CD4-positive, alpha-beta T cell treated with Interleukin-17A for 1 hour (primary cell): Measurements from ENCODE around the gene CD80.
"Not testable (repeated sequence)": the region's sequence is repeated elsewhere in the genome, so short reads cannot be mapped to it uniquely, and the experiment has no call there.

Source experiments
- DNase-seq: peaks from one replicate; pipeline ENCODE4 v3.0.0-alpha.2; 2020

The CD80 gene, protein sequence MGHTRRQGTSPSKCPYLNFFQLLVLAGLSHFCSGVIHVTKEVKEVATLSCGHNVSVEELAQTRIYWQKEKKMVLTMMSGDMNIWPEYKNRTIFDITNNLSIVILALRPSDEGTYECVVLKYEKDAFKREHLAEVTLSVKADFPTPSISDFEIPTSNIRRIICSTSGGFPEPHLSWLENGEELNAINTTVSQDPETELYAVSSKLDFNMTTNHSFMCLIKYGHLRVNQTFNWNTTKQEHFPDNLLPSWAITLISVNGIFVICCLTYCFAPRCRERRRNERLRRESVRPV

DNA sequence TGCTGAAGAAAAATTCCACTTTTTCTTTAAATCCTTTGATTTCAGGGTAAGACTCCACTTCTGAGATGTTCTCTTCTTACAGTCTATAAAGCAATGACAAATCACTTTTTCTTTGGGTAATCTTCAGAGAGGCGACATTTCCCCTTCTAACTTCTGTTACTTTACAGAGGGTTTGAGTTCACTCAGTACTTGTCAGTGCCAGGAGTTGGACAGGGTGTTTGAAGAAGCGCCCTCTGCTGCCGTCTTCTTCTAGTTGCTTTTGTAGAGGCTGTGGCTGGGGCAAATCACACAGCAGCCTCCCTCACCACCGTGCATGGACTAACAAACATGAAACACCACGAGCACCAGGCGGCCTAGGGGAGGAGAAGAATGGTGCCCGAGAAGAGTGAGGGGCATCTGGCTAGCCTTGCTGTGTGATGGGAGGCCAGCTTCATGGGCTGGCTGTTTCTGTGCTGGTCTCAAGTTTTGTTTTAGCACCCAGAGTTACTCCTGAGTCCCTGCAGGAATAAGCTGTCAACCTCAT, at the start of gene CD80:
Gene CD80, minus strand, starts transcription at position 174 of the 523 bp plus-strand sequence. CDS start 1,886 bp downstream, outside the sequence.
- peak; percentile 69 for DNase-seq

DNA sequence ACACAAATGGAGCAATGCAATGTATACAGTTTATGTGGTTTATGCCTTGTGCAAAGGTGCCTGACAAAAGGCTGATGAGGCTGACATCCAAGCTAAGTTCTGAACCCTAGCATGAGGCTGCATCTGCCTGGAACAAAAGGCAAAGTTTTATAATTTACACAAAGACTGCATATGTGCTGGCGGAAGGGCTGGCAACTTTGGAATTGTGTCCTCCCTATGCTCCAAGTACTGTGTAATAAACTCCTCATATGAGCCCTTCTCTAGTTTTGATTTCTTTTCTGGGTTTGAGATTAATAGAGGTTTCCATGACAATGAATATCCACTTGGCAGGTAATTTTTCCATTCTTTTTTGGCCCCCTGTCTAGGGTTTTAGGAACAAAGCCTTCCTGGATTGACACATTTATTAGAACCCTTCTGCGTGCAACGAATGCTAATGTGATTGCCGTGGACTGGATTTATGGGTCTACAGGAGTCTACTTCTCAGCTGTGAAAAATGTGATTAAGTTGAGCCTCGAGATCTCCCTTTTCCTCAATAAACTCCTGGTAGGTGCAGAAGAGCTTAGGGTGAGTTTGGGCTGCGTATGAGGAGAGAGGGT, 49.1 kb upstream of the CD80 start:
- DNase-seq, result no peak

DNA sequence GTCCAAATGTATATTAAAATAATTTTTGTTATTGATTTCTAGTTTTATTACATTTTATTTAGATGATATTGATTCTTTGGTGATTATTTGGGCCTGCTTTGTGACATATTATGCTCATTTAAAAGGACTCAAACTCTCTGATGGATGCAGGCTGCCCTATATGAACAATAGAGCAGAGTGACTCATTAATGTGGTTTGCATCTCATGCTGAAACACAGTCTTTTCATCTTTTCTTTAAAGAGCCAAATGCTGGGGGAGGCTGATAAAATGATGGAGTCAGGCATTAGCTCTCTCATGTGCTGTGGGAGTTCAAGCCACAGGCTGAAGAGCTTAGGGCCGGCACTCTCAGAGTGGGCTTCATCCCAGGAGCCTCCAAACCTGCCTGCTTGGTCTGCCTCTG, 45.5 kb upstream of the CD80 start:
- no peak for DNase-seq

DNA sequence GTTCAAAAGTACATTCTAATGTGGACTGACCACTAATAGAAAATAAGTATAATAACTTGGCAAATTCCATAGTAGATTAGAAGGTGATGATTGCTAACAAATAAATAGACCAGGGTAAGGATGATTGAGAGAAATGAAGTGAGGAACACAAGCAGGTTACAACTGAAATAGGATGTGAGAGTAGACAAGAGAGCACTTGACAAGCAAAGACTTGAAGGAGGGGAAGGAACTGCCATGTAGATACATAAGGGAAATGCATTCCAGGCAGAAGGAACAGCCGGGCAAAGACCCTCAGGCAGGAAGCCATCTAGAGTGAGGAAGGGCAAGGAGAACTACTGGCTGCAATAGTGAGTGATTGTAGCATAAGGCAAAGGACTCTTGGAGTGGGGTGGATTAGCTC, 43.3 kb upstream of the CD80 start:
- DNase-seq, result no peak

DNA sequence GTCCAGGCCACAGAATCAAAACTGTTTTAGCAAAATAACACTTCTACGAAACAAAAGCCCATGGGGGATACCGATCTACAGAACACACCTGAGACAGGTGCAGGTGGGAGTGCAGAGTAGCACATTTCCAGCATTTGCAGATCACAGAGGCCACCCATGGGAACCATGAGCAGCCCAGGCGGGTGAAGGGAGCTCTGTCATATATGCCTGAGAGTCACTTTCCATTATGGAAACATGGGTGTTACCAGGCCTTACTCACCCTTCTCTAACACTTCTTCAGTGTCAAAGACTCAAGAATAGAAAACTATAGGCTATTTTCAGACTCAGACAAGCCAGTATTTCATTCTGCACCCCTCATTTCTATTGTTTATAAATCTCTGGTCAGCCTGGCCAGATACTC, 41.7 kb upstream of the CD80 start:
- no peak for DNase-seq

DNA sequence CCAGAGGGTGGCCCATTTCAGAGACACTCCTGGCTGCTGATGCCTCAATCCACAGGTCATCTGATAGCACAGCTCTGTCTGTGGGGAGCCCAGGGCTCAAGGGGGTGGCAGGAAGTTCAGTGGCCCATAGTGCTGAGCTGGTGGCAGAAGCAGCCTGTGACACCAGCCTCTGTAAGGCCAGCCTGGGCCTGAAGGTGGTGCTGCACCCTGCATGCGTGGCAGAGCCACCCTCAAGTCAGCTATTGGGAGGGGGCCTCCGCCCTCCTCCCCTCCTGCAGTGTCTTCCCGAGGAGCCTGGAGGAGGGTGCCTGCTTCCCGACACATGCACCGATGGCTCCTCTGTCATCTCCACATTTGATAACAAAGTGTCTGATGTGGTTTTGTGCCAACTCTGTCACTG, 41.3 kb upstream of the CD80 start:
- peak; percentile 26 for DNase-seq

DNA sequence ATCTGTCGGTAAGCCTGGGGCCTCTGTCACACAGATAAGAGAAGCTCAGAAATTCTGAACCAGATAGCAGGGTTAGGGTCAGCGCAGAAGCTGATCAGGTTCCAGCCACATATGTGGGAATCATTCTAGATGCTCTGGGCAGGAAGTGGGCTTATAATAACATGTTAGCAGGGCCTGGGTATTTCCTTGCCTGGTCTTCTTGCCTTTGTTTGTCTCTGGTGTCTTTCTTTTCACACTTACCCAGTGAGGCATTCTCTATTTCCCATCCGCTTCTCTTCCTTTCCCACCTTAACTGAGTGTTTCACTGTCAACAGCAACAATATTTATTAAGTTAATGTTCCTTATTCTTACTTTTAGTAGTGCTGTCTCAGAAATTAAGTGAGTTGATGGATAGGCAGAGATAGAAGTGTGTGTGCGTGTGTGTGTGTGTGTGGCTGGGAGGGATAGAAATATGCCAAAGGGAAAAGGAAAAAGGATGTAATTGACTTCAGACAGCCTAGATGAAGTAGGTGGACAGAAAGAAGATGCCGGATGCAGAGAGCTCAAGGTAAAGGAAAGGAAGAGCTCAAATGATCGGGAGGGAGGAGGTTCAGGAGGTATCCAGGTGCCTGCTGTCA, 40.3 kb upstream of the CD80 start:
- no peak for DNase-seq

DNA sequence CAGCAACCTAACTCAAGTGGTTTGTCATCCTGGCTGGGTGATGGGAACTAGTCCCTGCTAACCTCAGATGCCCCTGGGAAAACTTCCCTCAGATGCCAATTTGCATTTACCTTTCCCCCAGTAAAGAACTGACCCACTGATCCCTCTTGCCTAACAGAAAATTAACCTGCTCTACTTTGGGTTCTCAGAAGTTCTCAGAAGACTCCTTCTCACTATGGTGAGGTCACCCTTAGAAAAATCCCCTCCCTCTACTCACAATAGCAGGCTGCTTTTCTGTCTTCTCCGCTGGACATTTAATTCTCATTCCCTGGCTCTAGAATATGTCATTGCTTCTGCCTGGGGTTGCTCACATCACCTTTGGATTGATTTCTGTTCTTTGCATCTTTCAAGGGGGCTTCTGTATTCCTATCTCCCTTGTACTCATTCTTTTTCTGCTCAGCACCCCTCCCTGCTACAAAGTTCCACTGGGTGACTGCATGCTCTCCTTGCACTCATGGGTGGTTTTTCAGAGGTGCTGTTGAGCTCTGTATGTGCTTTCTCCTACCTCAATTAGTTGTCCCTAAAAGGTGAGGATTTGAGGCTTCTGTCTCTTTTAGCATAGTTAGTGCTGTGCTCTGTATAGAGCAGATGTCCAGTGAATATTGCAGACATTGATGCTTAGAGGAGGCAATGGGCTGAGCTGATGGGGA, 39.1 kb upstream of the CD80 start:
- no peak for DNase-seq

DNA sequence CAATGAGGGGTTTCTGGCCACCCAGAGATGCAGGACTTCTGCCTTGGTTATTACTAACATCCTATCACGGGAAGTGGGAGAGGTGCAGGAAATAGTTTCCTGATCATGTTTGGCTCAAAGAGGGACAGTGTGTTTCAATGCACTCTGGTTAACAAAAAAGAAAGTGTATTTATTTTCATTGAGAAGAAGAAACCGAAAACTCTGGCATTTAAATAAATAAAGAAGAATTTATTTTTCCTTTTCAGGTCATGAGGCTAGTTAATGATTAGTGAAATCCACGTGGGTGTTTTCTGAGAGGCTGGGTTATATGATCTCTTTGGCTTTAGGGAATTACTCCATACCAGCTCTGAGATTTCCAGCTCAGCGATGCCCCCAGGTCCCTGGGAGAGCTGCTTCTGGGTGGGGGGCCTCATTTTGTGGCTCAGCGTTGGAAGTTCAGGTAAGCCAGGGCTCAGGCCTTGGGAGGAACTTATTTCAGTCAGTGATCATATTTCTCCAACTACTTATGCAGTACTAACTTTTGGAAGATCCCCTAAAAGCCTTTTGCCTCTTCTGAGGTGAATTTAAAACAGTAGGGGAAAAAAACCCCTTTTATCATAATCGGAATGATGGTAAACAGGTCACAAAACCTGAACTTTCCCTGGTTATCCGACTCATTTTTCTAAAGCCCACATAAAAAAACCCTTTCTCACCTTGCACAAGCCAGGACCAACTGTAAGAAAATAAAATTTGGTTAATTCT, 38.3 kb upstream of the CD80 start, which contains the start of gene PLA1A:
Gene PLA1A, plus strand, starts transcription at position 338 of the 741 bp plus-strand sequence. Its CDS starts 29 bp downstream, at position 367.
- DNase-seq, result no peak

DNA sequence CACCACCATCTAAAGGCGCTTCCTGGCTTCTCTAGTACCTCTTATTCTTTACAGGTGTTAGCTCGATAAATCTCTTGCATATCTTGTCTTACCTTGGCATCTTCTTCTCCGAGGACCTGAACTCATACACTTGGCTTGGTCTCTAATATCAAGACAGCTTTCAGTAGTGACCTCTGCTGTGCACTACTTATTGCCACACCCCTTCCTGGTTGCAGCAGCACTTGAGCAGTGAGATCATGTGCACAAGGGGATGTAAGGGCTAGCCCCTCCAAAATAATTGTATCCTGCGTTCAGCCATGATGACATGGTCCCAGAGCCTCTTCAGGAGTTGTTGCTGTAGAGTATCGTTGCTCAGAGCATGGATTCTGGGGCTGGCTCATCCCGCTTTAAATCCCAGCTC, 37.0 kb upstream of the CD80 start:
- DNase-seq, result no peak

DNA sequence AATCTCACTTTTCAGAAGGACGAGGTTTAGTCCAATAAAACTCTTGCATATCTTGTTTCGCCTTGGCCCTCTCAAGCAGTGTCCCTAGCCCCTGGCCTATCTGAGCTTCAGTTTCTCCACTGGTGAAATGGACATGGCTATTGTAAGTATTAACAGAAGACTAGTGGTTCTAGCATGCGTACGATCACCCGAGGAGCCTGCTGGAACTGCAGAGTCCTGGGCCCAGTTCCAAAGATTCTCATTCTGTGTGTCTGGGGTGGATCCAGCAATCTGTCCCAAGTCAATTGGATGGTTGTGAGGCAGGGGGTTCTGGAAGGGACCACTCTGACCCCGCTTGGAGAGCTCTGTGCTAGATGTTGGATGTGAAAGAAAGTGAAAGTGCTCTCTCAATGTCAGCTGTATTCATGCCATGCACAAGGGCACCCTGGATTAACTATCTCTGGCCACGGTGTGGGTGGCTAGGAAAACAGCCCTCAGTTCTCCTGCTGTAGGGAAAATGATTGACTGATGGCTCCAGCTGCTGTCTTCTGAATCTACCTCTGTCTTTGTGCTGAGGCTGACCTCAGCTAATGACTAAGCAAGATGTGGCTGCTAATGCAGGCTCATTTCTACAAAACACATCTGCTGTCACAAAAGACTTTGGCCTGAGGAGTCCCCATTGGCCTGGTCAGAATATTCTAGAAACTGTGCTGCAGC, 36.4 kb upstream of the CD80 start:
- no peak for DNase-seq

DNA sequence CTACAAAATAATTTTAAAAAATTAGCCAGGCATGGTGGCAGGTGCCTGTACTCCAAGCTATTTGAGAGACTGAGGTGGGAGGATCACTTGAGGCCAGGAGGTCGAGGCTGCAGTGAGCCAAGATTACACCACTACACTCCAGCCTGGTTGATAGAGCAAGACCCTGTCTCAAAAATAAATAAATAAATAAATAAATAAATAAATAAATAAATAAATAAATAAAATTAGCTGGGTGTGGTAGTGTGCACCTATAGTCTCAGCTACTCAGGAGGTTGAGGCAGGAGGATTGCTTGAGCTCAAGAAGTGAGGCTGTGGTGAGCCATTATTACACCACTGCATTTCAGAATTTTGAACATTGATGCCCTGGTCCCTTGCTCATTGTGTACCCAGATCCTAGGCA, 35.5 kb upstream of the CD80 start:
- DNase-seq, result not testable (repeated sequence)

DNA sequence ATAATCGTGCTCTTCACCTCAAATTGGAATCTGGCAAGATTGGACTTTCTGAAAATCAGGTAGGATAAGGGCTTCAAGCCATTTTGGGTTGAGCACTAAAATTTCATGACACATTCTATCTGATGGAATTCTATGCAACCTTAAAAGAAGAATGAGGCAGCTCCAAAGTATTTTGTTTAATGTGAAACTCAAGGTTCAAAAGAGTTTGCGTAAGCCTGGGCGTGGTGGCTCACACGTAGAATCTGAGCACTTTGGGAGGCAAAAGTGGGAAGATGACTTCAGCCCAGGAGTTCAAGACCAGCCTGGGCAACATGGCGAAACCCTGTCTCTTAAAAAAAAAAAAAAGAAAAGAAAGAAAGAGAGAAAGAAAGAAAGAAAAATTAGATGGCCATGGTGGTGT, 34.7 kb upstream of the CD80 start:
- no peak for DNase-seq

DNA sequence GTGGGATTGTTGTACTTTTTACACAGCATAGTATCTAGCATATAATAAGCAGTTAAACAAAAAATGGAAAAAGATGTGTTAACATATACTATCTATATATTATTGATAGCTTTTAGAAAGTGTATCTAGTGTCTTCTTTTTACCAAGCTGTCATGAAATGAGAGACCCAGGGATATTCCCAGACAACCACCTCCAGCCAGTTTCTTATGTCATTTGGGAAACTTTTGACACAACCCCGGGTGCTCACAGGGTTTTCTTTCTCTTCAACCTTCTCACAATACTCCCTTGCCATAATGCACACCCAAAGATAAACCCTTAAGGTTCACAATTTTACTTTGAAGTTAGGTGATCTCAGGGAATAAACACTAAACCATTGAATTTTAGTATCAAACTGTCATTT, 33.4 kb upstream of the CD80 start:
- no peak for DNase-seq

DNA sequence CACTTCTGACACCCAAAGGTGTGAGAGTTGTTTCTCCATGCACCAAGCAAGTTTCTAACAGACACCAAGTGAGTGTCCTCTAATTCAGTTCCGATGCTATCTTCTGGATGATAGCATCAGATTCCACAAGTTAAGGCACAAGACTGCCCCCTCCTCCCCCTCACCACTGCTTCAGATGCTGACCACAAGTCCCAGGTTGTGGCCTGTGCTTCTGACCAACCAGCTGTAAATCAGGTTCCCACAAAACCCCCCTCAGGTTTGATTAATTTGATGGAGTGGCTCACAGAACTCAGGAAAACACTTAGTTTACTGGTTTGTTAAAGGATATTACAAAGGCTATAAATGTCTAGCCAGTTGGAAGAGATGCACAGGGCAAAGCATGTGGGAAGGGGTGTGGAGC, 31.3 kb upstream of the CD80 start:
- DNase-seq, result no peak

DNA sequence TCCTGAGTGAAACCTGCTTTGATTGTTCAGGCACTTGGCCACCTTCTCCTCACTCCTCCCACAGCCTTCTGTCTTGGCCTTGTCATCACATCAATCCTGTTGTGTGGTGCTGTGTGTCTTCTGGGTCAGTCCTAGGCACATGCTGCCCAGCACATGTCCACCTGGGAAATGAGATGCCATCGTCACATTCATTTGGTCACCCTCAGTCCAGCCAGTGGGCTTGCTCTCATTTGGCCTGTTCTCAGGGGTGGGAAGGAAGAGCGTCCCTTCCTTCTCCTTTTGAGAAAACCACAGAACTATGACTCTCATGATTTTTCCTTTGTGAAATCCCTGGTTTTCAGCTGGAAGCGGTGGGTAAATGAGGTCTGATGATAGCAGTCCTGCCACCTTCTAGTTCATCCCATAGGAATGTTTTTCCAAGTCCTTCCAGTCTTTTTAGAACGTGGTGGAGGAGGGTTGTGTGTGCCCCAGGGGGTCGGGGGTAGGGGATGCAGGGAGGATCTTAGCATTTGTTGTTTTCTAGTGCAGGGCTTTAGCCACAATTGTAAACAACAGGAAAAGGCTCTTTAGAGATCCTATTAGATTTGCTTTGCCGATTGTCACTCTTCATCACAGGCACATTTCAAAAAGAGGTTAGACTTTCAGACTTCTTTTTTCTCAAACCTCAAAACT, 29.8 kb upstream of the CD80 start:
- DNase-seq, result no peak

DNA sequence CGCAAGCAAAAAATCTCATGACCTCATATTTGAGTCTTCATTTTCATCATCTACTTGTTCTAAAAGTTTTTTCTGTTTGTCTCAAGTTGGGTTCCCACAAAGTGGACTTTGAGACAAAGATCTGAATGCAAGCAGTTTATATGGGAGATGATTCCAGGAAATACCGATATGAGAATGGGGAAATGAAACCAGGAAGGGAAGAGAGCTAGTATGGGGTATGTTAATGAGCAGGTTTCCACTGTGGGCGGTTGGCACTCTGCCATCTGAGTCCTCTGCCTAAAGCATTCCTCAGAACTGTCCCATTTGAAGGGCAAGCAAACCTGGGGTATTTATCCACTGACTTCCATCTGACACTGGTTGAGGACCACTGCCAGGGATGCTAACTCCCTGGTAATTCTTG, 28.7 kb upstream of the CD80 start:
- DNase-seq, result peak; percentile 15

DNA sequence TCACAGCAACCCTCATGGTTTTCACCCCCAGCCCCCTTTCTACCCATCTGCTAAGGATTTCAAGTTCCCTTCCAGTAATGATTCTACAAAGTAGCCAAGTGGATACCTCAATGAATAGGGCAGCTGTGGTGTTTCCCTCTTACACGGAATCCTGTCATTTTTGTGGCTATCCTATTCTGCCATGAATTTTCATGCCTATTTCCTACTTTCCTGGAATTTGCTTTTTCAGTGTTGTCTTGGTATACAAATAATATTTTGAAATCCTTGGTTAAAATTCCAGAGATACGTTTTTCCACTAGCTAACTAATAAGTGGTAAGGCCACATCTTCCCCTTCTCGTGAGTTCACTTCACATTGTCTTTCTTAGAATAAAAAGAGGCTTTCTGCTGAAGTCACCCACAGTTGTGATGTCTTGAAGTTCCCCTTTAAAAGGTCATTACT, 27.3 kb upstream of the CD80 start:
- no peak for DNase-seq

DNA sequence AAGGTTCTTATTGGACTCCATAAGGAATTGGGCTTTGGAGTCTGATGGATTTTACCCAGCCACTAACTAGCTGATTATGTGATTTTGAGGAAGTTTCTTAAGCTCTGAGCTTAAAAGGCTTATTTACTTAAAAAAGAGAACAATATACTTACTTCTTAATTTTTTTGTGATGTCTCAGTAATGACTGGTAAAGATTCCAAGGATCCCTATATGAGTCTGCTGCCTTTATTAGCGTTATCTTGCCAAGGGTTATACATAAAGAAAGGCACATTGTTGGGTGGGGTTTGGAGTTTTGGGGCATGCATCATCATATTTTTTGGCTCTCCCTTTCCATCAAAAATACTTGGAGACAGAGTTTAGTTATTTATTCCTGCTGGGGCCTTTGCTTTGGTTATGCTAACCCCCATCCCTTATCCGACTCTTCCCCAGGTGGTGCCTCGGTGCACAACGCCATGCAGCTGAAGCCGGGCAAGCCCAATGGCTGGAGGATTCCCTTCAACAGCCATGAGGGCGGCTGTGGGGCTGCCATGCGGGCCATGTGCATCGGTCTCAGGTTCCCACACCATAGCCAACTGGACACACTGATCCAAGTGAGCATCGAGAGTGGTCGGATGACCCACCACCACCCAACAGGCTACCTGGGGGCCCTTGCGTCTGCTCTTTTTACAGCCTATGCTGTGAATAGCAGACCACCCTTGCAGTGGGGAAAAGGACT, 26.6 kb upstream of the CD80 start:
- no peak for DNase-seq

DNA sequence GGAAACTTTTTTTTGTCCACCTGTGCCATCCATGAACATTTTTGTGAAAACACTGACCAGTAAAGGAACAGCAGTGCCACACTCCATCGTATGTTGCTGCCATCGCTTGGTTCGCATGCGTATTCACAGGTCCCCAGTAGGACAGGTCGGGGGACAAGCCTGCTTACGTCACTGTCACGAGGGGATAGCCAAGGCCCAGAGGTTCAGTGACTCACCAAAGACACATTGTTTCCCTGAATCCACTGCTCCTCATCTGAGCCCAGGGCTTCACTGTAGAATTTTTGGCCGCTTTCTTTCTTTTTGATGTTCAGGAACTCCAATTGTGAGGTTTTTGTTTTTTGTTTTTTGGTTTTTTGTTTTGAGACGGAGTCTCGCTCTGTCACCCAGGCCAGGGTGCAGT, 25.8 kb upstream of the CD80 start:
- DNase-seq, result no peak

DNA sequence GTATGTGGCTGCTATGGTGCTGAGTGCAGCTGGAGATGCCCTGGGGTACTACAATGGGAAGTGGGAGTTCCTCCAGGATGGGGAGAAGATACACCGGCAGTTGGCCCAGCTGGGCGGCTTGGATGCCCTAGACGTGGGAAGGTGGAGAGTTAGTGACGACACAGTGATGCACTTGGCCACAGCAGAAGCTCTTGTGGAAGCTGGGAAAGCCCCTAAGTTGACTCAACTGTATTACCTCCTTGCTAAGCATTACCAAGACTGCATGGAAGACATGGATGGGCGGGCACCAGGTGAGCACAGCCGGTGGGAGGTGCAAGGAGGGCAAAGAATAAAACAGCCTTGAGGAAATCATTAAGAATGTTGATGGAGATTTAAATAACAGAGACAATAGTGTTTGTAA, 22.8 kb upstream of the CD80 start:
- DNase-seq, result peak; percentile 33
